Activated CD4-positive, alpha-beta T cell treated with anti-CD3 and anti-CD28 coated beads, Interleukin-2, amount 50 U/mL, for 48 hours (primary cell): ENCODE measurements around the gene POLR1E.

Source experiments
- DNase-seq, 2 experiments: peaks; one replicate each; pipeline ENCODE4 v3.0.0-alpha.2; 2020

POLR1E gene

DNA sequence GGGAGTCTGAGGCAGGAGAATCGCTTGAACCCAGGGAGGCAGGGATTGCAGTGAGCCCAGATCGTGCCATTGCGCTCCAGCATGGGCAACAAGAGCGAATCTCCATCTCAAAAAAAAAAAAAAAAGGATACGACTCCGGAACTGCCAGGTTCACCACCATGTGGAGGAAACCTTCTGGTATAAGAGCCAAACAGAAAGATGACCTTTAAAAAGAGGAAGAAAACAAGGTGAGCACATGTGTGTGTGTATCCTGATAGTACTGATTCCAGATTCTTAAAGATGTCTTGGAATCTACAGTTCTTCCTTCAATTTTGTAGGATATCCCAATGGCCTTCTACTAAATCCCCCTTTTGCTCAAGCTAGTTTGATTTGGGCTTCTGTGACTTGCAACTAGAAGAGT is 56.7 kb downstream of the POLR1E start:
- DNase-seq, result no peak

DNA sequence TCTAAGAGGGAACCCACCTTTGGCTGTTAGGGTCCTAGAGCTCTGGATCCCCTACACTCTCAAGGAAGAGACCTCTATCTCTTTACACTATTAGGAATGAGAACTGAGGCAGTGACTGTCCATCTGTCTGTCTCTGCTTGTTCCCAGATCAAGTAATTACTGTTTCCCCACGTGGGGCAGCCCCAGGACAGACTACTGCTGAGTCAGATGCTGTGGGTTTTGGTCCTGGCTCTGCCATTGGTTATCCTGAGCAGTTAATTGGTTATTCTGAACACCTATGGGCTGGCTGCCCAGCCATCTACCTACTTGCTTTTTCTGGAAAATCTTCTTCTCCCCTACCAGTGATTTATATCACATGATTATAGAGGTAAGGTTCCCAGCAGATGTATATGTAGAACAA is 57.1 kb downstream of the POLR1E start:
- no peak for DNase-seq

DNA sequence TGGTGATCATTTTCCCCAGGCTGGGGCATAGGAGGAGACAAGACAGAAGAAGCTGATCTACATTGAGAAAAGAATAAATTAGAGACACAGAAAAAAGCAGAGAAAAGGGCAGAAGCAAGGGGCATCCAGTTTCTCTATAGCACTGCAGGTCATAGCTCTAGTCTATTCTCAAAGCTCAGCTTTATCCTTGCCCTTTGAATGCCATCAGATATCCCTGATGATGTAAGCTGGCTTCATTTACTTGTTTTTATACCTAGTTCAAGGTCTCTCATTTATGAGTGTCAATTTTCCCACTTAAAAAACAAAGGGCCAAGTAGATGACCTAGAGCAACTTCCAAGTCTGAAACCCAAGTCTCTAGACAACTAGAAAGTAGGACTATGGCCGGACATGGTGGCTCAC is 57.7 kb downstream of the POLR1E start:
- DNase-seq, result no peak

DNA sequence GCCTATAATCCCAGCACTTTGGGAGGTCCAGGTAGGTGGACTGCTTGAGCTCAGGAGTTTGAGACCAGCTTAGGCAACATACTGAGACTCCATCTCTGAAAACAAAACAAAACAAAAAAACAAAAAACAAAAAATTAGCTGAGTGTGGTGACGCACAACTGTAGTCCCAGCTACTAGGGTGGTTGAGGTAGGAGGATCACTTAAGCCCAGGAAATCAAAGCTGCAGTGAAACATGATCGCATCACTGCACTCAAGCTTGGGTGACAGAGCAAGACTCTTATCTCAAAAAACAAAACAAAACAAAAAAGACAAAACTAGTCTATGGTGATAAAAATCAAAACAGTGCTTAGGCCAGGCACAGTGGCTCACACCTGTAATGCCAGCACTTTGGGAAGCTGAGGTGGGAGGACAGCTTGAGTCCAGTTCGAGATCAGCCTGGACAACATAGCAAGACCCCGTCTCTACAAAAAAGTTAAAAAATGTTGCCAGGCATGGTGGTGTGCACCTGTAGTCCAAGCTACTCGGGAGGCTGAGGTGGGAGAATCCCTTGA is 61.7 kb downstream of the POLR1E start:
- no peak for DNase-seq

DNA sequence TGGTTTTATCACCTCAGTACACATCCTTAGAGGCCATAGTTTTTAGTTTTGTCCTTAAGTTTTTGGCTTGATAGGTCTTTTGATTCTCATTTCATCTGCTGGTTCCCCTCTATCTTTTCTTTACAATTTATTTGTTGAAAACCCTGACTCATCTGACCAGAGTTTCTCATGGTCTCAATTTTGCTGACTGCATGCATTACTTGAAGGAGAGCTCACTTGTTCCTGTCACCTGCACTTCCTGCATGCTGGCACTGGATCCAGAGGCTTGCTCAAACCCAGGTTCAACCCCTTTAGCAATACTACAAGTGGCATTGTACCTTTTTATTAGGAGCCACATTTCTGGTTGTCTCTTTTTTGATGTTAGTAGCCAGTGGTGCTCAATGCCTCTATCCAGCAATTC is 63.8 kb downstream of the POLR1E start:
- no peak for DNase-seq

DNA sequence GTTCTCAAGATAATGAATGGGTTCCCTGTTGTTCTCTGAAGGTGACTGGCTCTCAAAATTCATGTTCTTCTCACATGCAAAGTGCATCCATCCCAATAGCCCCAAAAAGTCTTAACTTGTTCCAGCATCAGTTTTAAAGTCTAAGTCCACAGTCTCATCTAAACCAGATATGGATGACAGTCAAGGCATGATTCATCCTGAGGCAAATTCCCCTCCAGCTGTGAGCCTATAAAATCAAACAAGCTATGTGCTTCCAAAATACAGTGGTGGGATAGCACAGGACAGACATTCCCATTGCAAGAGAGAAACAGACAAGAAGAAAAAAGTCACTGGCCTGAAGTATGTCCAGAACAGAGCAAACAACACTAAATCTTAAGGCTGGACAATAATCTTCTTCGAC is 65.0 kb downstream of the POLR1E start:
- no peak for DNase-seq

DNA sequence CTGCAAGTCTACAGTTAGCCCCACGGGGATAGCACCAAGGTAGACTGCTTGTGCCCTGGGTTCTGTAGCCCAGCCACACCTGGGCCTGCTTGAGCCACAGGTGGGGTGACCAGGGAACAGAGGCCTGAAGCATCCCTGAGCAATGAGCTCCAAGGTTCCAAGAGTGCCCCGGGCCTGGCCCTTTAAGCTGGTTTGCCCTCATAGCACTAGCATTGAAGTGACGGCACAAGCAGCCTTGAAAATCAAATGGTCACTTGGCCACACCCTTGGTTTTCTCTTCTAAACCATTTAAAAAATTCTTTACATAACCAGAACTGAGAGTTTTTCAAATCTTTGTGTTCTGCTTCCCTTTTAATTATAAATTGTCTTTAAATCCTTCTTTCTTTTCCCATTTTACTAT is 65.7 kb downstream of the POLR1E start:
- no peak for DNase-seq

DNA sequence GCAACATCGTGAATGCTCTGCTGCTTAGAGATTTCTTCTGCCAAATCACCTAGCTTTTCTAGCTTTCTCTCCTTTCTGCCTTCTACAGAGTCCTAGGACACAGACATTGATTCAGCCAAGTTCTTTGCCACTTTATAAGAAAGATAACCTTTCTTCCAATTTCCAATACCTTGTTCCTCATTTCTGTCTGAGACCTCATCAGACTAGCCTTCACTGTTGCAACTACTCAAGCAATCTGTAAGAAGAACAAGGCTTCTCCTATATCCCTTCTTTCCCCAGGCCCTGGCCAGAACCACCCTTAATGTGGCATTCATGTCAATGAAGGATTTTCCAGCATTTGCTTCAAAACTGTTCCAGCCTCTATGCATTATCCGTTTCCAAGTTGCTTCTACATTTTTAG is 66.1 kb downstream of the POLR1E start:
- DNase-seq, result no peak
